HEK293 (cell line): ENCODE measurements around the gene CPNE9.

Experiments used
- CTCF ChIP-seq: fragments of 450-650 bp; formaldehyde crosslinking; IDR thresholded peaks from 2 replicates; pipeline ENCODE4 v1.5.1; 2016; ENCODE audit warnings: missing biosample characterization, missing genetic modification characterization
- KLF8 ChIP-seq: fragments of 450-650 bp; formaldehyde crosslinking; IDR thresholded peaks from 2 replicates; pipeline ENCODE4 v1.5.1; 2016; ENCODE audit warnings: missing biosample characterization, missing genetic modification characterization
- KLF9 ChIP-seq: fragments of 450-650 bp; formaldehyde crosslinking; IDR thresholded peaks from 2 replicates; pipeline ENCODE4 v1.5.1; 2016; ENCODE audit warnings: missing biosample characterization, missing genetic modification characterization, low read depth
- PATZ1 ChIP-seq: fragments of 450-650 bp; formaldehyde crosslinking; IDR thresholded peaks from 2 replicates; pipeline ENCODE4 v1.5.1; 2016; ENCODE audit warnings: missing biosample characterization, missing genetic modification characterization
- PBX3 ChIP-seq: sonication (generic); formaldehyde crosslinking; IDR thresholded peaks from 2 replicates; pipeline ENCODE4 v1.8.1; 2022; ENCODE audit warnings: mild to moderate bottlenecking, moderate library complexity, missing genetic modification reagents
- TCF7L2 ChIP-seq: IDR thresholded peaks from 2 replicates; pipeline ENCODE4 v1.6.1; 2011; ENCODE audit warnings: low read depth, mild to moderate bottlenecking, inconsistent platforms, low read length, moderate library complexity, borderline replicate concordance
- YY1 ChIP-seq: fragments of 450-650 bp; formaldehyde crosslinking; IDR thresholded peaks from 2 replicates; pipeline ENCODE4 v1.5.1; 2018; ENCODE audit warnings: missing biosample characterization, missing genetic modification characterization
- ZBTB20 ChIP-seq: fragments of 450-650 bp; formaldehyde crosslinking; IDR thresholded peaks from 2 replicates; pipeline ENCODE4 v1.5.1; 2016; ENCODE audit warnings: missing biosample characterization, missing genetic modification characterization
- ZNF121 ChIP-seq: fragments of 450-650 bp; formaldehyde crosslinking; IDR thresholded peaks from 2 replicates; pipeline ENCODE4 v1.5.1; 2016; ENCODE audit warnings: missing biosample characterization, missing genetic modification characterization
- ZNF138 ChIP-seq: fragments of 450-650 bp; formaldehyde crosslinking; IDR thresholded peaks from 2 replicates; pipeline ENCODE4 v1.5.1; 2016; ENCODE audit warnings: missing biosample characterization, missing genetic modification characterization, borderline replicate concordance
- ZNF148 ChIP-seq: fragments of 450-650 bp; formaldehyde crosslinking; IDR thresholded peaks from 2 replicates; pipeline ENCODE4 v1.5.0; 2017; ENCODE audit warnings: missing biosample characterization, missing genetic modification characterization, borderline replicate concordance
- ZNF184 ChIP-seq: fragments of 450-650 bp; IDR thresholded peaks from 2 replicates; pipeline ENCODE4 v1.5.1; 2018; ENCODE audit warnings: missing biosample characterization, mild to moderate bottlenecking, missing genetic modification characterization
- ZNF335 ChIP-seq: fragments of 450-650 bp; formaldehyde crosslinking; conservative IDR thresholded peaks from 2 replicates; pipeline ENCODE4 v1.5.1; 2016; ENCODE audit warnings: missing biosample characterization, missing genetic modification characterization
- ZNF704 ChIP-seq: fragments of 450-650 bp; formaldehyde crosslinking; IDR thresholded peaks from 2 replicates; pipeline ENCODE4 v1.5.1; 2016; ENCODE audit warnings: missing biosample characterization, missing genetic modification characterization

- TF ChIP-seq TCF7L2 (no peak), CTCF (tag by site-specific recombination) (no peak), ZNF184 (tag by site-specific recombination) (no peak), YY1 (tag by site-specific recombination) (no peak), ZNF138 (no peak), ZNF335 (tag by site-specific recombination) (no peak), ZNF704 (tag by site-specific recombination) (no peak), KLF8 (tag by site-specific recombination) (no peak), ZBTB20 (tag by site-specific recombination) (no peak), PBX3 (CRISPR knock-in tag) (no peak), KLF9 (tag by site-specific recombination) (no peak), ZNF121 (tag by site-specific recombination) (no peak), PATZ1 (no peak), ZNF148 (tag by site-specific recombination) (no peak)
Observed at GRCh38 chr3:9669720-9670432, 33.8 kb upstream of the CPNE9 start.
